ENCODE results near the gene ME1. TPM values are rescaled to one million over a fixed set of nuclear protein-coding genes. Genes with fewer than 3 reads are reported as not detected.

Gene ME1
- total and polyA plus RNA-seq, 2 donors, result 2.1 to 8.1 TPM

- H3K27ac ChIP-seq (ENCODE audit: low read depth in 1 of 2, low read length in 1 of 2), result no peak overlapping the region
- H3K4me3 ChIP-seq (ENCODE audit: low read length in 2 of 2), result no peak overlapping the region
- H3K4me1 ChIP-seq (ENCODE audit: control insufficient read depth in 2 of 2, insufficient read depth in 2 of 2, low read length in 2 of 2), result no peaks in the 10 kb centered on the region
- no peak for DNase-seq (ENCODE audit: low read depth in 6 of 9, low spot score in 9 of 9)
- 91% methylated on average over 9 of the region's 9 CpGs for WGBS
- peaks cover 17 to 57% of the 10 kb centered on the region in 2 donors for H3K36me3 ChIP-seq (ENCODE audit: control insufficient read depth in 2 of 2, insufficient read depth in 2 of 2, low read length in 1 of 2)
- H3K9me3 ChIP-seq (ENCODE audit: control insufficient read depth in 2 of 2, insufficient read depth in 1 of 2, low read length in 1 of 2), result no peaks in the 10 kb centered on the region
- no peaks in the 10 kb centered on the region for H3K27me3 ChIP-seq (ENCODE audit: control insufficient read depth in 2 of 2, insufficient read depth in 1 of 2, low read length in 1 of 2)
Measured at GRCh38 chr6:83183082-83183828, 247.6 kb downstream of the ME1 start.

DNA sequence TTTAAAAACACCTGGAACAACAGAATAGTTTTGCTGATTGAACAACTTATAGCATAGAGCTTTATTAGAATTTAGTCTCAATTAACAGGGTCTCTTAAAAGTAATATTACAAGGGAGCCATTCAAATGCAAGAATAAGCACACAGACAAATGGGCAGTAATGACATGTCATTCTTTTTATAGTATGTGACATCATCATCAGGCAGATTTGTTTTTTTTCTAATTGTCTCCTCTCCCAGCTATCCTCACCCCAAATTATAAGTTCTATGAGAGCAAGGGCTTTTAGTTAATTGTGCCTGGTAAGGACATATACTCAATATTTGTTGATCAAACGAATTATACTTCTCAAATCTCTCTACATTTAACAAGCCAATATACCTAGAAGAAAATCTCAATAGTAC, 248.7 kb downstream of the ME1 start:
- no peaks in the 10 kb centered on the region for H3K4me1 ChIP-seq (ENCODE audit: control insufficient read depth in 2 of 2, insufficient read depth in 2 of 2, low read length in 2 of 2)
- DNase-seq (ENCODE audit: low read depth in 6 of 9, low spot score in 9 of 9), result no peak
- peaks cover 17 to 62% of the 10 kb centered on the region in 2 donors for H3K36me3 ChIP-seq (ENCODE audit: control insufficient read depth in 2 of 2, insufficient read depth in 2 of 2, low read length in 1 of 2)
- WGBS, result 94% methylated on average over 1 of the region's 1 CpG
- no peak overlapping the region for H3K4me3 ChIP-seq (ENCODE audit: low read length in 2 of 2)
- H3K27ac ChIP-seq (ENCODE audit: low read depth in 1 of 2, low read length in 1 of 2), result no peak overlapping the region
- H3K27me3 ChIP-seq (ENCODE audit: control insufficient read depth in 2 of 2, insufficient read depth in 1 of 2, low read length in 1 of 2), result no peaks in the 10 kb centered on the region
- no peaks in the 10 kb centered on the region for H3K9me3 ChIP-seq (ENCODE audit: control insufficient read depth in 2 of 2, insufficient read depth in 1 of 2, low read length in 1 of 2)

- H3K36me3 ChIP-seq (ENCODE audit: control insufficient read depth in 2 of 2, insufficient read depth in 2 of 2, low read length in 1 of 2), result peaks cover 10 to 54% of the 10 kb centered on the region in 2 donors
- H3K4me3 ChIP-seq (ENCODE audit: low read length in 2 of 2), result no peak overlapping the region
- no peak for DNase-seq (ENCODE audit: low read depth in 6 of 9, low spot score in 9 of 9)
- no peak overlapping the region for H3K27ac ChIP-seq (ENCODE audit: low read depth in 1 of 2, low read length in 1 of 2)
- H3K9me3 ChIP-seq (ENCODE audit: control insufficient read depth in 2 of 2, insufficient read depth in 1 of 2, low read length in 1 of 2), result no peaks in the 10 kb centered on the region
- no peaks in the 10 kb centered on the region for H3K4me1 ChIP-seq (ENCODE audit: control insufficient read depth in 2 of 2, insufficient read depth in 2 of 2, low read length in 2 of 2)
- no peaks in the 10 kb centered on the region for H3K27me3 ChIP-seq (ENCODE audit: control insufficient read depth in 2 of 2, insufficient read depth in 1 of 2, low read length in 1 of 2)
Measured at GRCh38 chr6:83180426-83180950, 250.4 kb downstream of the ME1 start.

DNA sequence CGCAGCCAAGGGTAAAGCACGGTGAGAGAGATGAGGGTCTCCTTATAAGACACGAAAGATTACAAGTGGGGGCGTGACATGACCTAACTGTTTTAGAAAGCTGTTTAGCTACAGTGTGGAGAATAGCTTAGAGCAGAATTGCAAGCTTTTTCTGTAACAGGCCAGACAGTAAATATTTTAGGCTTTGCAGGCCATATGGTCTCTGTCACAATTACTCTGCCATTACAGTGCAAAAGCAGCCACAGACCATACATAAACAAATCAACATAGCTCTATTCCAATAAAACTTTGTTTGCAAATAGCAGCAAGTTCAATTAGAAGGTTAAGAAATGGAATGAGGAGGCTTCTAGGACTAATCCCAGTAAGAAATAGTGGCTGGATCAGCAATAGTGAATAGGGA, 254.6 kb downstream of the ME1 start:
- Histone ChIP-seq H3K27ac (ENCODE audit: low read depth in 1 of 2, low read length in 1 of 2) (no peak overlapping the region), H3K4me3 (ENCODE audit: low read length in 2 of 2) (no peak overlapping the region), H3K9me3 (ENCODE audit: control insufficient read depth in 2 of 2, insufficient read depth in 1 of 2, low read length in 1 of 2) (no peaks in the 10 kb centered on the region), H3K36me3 (ENCODE audit: control insufficient read depth in 2 of 2, insufficient read depth in 2 of 2, low read length in 1 of 2) (peaks cover 18 to 54% of the 10 kb centered on the region in 2 donors), H3K27me3 (ENCODE audit: control insufficient read depth in 2 of 2, insufficient read depth in 1 of 2, low read length in 1 of 2) (no peaks in the 10 kb centered on the region), H3K4me1 (ENCODE audit: control insufficient read depth in 2 of 2, insufficient read depth in 2 of 2, low read length in 2 of 2) (no peaks in the 10 kb centered on the region)
- no peak for DNase-seq (ENCODE audit: low read depth in 6 of 9, low spot score in 9 of 9)
- 98% methylated on average over 4 of the region's 4 CpGs for WGBS

- H3K36me3 ChIP-seq (ENCODE audit: control insufficient read depth in 2 of 2, insufficient read depth in 2 of 2, low read length in 1 of 2), result peaks cover 29 to 82% of the 10 kb centered on the region in 2 donors
Measured at GRCh38 chr6:83169511-83169910, 261.3 kb downstream of the ME1 start.

DNA sequence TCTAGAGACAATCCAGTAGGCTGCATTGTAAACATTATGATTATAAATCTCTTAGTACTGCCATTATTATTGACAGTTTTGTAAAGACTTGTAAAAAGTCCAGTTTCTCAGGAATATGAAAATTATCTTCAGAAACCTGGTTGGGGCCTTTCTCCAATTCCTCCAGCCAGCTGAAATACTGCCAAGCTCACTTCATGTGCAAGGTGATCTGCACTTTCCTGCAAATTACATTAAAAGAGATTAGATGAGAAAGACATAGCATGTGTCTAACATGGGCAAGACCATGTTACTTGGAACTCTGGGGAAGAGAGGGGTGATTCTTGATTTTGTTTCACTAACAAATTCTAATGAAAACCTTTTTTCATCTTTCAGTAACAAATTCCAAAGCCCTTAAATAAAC, 261.7 kb downstream of the ME1 start:
- no peak for DNase-seq (ENCODE audit: low read depth in 6 of 9, low spot score in 9 of 9)
- H3K27me3 ChIP-seq (ENCODE audit: control insufficient read depth in 2 of 2, insufficient read depth in 1 of 2, low read length in 1 of 2), result no peaks in the 10 kb centered on the region
- no peak overlapping the region for H3K4me3 ChIP-seq (ENCODE audit: low read length in 2 of 2)
- no peaks in the 10 kb centered on the region for H3K4me1 ChIP-seq (ENCODE audit: control insufficient read depth in 2 of 2, insufficient read depth in 2 of 2, low read length in 2 of 2)
- no peak overlapping the region for H3K27ac ChIP-seq (ENCODE audit: low read depth in 1 of 2, low read length in 1 of 2)
- no peaks in the 10 kb centered on the region for H3K9me3 ChIP-seq (ENCODE audit: control insufficient read depth in 2 of 2, insufficient read depth in 1 of 2, low read length in 1 of 2)
- peaks cover 29 to 81% of the 10 kb centered on the region in 2 donors for H3K36me3 ChIP-seq (ENCODE audit: control insufficient read depth in 2 of 2, insufficient read depth in 2 of 2, low read length in 1 of 2)

More at GRCh38 chr6:83169511-83169910, 261.3 kb downstream of the ME1 start:
- Histone ChIP-seq H3K27ac (ENCODE audit: low read depth in 1 of 2, low read length in 1 of 2) (no peak overlapping the region), H3K4me3 (ENCODE audit: low read length in 2 of 2) (no peak overlapping the region), H3K4me1 (ENCODE audit: control insufficient read depth in 2 of 2, insufficient read depth in 2 of 2, low read length in 2 of 2) (no peaks in the 10 kb centered on the region), H3K27me3 (ENCODE audit: control insufficient read depth in 2 of 2, insufficient read depth in 1 of 2, low read length in 1 of 2) (no peaks in the 10 kb centered on the region), H3K9me3 (ENCODE audit: control insufficient read depth in 2 of 2, insufficient read depth in 1 of 2, low read length in 1 of 2) (no peaks in the 10 kb centered on the region)
- no peak for DNase-seq (ENCODE audit: low read depth in 6 of 9, low spot score in 9 of 9)
- 99% methylated on average over 1 of the region's 1 CpG for WGBS

DNA sequence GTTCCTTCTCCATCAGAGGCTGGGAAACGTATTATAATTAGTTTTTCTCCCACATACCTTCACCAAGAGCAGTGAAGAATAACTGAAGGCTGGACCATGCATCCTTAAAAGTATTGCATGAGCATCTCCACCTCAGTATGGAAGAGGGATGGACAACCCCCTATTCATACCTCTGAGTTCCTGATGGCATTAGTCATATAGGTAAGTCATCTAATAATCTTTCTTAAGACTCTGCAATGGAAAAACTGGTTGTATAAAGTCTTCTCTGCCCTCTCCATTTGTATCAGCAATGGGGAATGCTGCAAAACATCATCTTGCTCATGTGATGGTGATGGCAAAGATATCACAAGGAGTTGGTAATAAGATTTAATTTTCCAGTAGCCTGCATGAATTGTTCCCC, 262.3 kb downstream of the ME1 start:
- Histone ChIP-seq H3K9me3 (ENCODE audit: control insufficient read depth in 2 of 2, insufficient read depth in 1 of 2, low read length in 1 of 2) (no peaks in the 10 kb centered on the region), H3K4me1 (ENCODE audit: control insufficient read depth in 2 of 2, insufficient read depth in 2 of 2, low read length in 2 of 2) (no peaks in the 10 kb centered on the region), H3K4me3 (ENCODE audit: low read length in 2 of 2) (no peak overlapping the region), H3K27me3 (ENCODE audit: control insufficient read depth in 2 of 2, insufficient read depth in 1 of 2, low read length in 1 of 2) (no peaks in the 10 kb centered on the region), H3K36me3 (ENCODE audit: control insufficient read depth in 2 of 2, insufficient read depth in 2 of 2, low read length in 1 of 2) (peaks cover 29 to 82% of the 10 kb centered on the region in 2 donors), H3K27ac (ENCODE audit: low read depth in 1 of 2, low read length in 1 of 2) (no peak overlapping the region)
- no peak for DNase-seq (ENCODE audit: low read depth in 6 of 9, low spot score in 9 of 9)
- WGBS, result 92% methylated on average over 1 of the region's 1 CpG

DNA sequence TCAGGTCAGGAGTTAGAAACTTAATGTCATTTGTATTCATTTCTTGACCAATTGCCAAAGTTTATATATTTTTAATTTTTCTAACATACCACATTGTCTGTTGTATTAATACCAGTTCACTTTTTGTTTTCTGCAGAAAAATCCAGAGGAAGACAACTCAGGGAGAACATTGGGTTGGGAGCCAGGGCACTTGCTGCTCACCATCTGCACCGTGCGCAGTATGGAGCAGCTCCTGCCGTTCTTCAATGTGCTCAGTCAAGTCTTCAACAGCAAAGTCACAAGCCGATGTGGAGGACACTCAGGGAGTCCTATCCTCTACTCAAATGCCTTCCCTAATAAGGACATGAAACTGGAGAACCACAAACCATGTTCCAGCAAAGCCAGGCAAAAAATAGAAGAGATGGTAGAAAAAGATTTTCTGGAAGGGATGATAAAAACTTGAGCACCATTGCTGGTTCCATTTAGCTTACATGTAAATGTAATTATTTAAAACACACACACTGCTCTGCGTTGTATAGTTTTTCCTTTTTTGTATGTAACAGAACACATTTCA, 263.0 kb downstream of the ME1 start:
- H3K36me3 ChIP-seq (ENCODE audit: control insufficient read depth in 2 of 2, insufficient read depth in 2 of 2, low read length in 1 of 2), result peaks cover 27 to 75% of the 10 kb centered on the region in 2 donors
- no peak overlapping the region for H3K27ac ChIP-seq (ENCODE audit: low read depth in 1 of 2, low read length in 1 of 2)
- 96% methylated on average over 5 of the region's 5 CpGs for WGBS

More for the DNA sequence above, 263.0 kb downstream of the ME1 start:
- no peak for DNase-seq (ENCODE audit: low read depth in 6 of 9, low spot score in 9 of 9)
- Histone ChIP-seq H3K27me3 (ENCODE audit: control insufficient read depth in 2 of 2, insufficient read depth in 1 of 2, low read length in 1 of 2) (no peaks in the 10 kb centered on the region), H3K4me1 (ENCODE audit: control insufficient read depth in 2 of 2, insufficient read depth in 2 of 2, low read length in 2 of 2) (no peaks in the 10 kb centered on the region), H3K4me3 (ENCODE audit: low read length in 2 of 2) (no peak overlapping the region), H3K9me3 (ENCODE audit: control insufficient read depth in 2 of 2, insufficient read depth in 1 of 2, low read length in 1 of 2) (no peaks in the 10 kb centered on the region)
